C4-2B (cell line): Measurements from ENCODE around the gene ASL.
"Not testable (repeated sequence)": the region's sequence is repeated elsewhere in the genome, so short reads cannot be mapped to it uniquely, and the experiment has no call there.

Experiments
- ZFX ChIP-seq: fragments of 450-650 bp; IDR thresholded peaks from 2 replicates; pipeline ENCODE4 v1.6.1; 2017
- TF ChIP-seq, protein P1 (sequence below): fragments of 450-650 bp; conservative IDR thresholded peaks from 2 replicates; pipeline ENCODE4 v1.5.1; 2017; ENCODE audit warnings: mild to moderate bottlenecking

DNA sequence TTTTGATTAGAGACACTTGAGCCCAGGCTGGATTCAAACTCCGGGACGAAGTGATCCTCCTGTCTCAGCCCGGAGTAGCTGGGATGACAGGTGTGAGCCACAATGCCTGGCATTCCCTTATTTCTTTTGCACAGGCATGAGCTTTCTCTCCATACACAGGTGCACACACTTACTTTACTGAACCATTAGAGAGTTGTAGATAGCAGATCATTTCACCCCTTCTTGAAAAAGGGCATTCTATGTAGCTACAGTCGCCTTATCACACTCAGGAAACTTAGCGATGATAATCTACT is 48.9 kb downstream of the ASL start:
- TF ChIP-seq, protein P1, sequence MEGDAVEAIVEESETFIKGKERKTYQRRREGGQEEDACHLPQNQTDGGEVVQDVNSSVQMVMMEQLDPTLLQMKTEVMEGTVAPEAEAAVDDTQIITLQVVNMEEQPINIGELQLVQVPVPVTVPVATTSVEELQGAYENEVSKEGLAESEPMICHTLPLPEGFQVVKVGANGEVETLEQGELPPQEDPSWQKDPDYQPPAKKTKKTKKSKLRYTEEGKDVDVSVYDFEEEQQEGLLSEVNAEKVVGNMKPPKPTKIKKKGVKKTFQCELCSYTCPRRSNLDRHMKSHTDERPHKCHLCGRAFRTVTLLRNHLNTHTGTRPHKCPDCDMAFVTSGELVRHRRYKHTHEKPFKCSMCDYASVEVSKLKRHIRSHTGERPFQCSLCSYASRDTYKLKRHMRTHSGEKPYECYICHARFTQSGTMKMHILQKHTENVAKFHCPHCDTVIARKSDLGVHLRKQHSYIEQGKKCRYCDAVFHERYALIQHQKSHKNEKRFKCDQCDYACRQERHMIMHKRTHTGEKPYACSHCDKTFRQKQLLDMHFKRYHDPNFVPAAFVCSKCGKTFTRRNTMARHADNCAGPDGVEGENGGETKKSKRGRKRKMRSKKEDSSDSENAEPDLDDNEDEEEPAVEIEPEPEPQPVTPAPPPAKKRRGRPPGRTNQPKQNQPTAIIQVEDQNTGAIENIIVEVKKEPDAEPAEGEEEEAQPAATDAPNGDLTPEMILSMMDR = not testable (repeated sequence)
- not testable (repeated sequence) for TF ChIP-seq ZFX
